COR-L47 (cell line): ENCODE results near the gene RPE.

ENCODE experiments used
- DNase-seq: peaks from one replicate; lab custom pipeline; 2025; lab: John Stamatoyannopoulos, UW

The RPE gene

DNA sequence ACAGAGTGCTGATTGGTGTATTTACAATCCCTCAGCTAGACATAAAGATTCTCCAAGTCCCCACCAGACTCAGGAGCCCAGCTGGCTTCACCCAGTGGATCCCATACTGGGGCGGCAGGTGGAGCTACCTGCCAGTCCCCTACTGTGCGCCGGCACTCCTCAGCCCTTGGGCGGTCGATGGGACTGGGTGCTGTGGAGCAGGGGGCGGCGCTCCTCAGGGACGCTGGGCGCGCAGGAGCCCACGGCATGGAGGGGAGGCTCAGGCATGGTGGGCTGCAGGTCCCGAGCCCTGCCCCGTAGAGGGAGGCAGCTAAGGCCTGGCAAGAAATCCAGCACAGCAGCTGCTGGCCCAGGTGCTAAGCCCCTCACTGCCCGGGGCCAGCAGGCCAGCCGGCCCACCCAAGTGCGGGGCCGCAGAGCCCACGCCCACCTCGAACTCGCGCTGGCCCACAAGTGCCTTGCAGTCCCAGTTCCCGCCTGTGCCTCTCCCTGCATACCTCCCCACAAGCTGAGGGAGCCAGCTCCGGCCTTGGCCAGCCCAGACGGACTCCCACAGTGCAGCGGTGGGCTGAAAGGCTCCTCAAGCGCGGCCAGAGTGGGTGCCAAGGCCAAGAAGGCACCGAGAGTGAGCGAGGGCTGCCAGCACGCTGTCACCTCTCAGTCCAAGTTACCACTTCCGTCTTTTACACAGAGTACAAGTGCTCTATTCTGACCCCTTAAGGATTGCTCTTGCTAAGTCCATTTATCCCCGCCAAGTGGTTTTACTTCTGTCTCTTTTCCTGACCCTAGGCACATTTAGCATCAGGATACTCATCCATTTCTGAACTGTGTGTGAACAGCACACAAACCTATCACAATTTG lies 1.7 kb upstream of the RPE start:
- no peak for DNase-seq

DNA sequence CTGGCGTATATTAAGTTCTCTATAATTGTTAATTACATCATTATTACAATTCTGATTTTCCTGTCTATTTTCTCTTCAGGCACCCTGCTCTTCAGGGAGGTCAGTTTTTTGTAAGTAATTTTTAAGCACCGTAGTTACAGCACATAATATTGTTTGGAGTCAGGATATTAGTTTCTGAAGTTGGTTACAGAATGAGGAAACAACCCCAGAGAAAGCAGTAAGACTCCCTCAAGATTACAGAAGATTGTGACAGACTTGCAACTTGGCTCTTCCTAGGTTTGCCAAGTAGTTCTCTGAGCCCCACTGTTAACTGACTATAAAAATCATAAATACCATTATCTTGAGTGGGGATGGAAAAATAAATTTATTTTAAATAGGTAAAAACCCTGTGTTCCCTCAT lies 921 bp downstream of the RPE start:
- DNase-seq = no peak

DNA sequence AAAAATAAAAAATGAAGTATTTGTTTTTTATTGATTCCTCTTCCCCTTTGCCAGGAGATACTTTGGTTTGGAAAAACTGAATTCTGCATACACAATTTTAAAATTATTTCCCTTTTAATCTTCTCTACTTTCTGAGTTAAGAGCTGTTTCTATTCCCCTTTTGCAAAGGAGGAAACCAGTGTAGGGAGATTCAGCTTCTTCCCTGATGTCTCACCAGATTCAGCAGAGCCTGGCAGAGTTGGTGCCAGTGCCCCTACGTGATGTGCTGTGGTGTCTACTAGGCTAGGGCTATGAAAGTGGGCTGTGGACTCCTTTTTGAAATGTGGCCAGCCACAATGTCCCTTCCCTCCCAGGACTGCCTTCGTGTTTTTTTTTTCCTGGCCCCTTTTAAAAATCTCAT lies 2.4 kb downstream of the RPE start:
- no peak for DNase-seq

GRCh38 chr2:210007895-210008294 lies 5.5 kb downstream of the RPE start:
- no peak for DNase-seq

DNA sequence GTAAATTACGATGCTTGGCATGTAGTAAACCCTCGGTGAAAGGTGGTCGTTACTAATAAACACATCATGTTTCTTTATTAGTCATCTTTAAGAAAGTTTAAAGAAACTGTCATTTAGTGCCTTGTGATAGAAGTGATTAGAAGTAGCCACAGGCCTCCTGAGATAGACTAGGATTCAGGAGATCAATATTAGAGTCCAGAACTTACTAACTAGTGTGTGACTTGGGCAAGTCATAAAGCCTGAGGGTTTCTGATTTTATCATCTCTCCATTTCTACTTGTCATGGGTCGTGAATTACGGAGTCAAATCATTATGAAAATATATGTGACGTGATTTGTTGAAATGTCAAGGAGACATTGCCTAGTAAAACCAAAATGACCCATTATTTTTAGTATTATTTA lies 6.7 kb downstream of the RPE start:
- no peak for DNase-seq

DNA sequence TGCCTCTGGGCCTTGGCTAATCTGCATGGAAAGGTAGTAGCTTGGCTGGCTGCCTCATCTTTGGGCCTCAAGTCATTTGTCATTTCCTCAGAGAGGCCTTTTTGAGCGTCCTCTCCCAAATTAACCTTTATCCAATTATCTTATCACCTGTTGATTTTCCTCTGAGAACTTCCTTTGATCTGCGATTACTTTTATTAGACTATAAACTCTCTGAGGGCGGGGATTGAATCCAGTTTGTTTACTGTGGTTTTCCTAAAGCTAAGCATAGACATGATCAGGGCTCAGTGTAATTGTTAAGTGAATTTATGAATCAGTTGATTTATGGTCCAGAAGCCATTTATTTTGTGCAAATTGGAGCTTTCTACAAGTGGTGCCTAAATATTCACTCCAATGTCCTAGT lies 7.5 kb downstream of the RPE start:
- DNase-seq = no peak

DNA sequence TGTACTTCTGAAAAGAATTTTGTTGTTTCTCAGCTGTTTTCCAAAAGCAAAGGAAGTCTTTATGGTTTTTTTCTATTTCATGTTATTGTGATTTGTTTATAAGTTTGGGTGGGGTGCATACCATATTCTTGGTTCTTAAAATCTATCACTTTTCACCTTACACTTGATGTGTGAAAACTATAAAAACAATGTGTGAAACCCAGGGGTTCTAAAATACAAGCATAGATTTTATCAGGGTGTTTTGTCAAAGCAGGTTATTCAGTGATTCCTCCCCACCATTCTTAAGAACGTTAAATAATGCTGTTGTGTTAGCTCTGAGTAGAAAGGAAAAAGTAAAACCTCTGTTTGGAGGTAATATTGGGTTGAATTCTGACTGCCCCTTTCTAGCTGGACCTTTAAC lies 17.7 kb downstream of the RPE start:
- no peak for DNase-seq

DNA sequence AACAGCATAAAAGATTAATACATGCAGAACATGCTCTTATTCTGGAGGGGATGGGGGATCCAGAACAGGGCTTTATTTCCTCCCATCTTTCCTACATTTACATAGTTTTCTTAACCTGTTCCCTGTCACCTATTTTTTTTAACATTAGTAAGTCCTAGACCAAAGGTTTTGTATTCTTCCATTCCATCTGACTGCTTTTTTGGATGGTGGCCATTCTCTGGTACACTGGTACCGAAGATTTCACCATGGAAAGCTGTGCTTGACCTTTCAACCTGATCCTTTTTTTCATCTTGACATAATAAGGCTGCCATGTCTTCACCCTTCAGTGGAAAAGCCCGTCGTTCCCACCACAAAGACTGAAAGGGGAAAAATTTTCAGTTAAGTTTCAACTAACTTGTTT lies 20.4 kb downstream of the RPE start:
- no peak for DNase-seq

DNA sequence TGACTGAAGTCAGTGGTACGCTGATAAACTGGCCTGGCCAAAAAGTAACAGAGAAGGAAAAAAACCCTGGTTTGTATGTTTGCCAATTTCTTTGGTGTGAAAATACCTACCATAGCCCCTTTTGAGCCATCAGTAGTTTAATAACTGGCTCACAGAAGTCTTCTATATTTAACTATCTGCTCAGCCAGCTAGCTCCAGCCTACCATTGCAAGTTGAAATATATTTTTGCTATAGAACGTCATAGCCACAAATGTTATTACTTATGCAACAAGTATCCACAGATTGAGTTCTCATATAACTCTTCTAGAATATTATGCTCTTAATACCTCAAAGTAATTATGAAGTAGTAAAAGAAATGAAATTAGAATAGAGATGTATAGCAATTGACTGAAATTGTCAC lies 25.2 kb downstream of the RPE start:
- no peak for DNase-seq

GRCh38 chr2:210028178-210028577 lies 25.7 kb downstream of the RPE start:
- DNase-seq = no peak

DNA sequence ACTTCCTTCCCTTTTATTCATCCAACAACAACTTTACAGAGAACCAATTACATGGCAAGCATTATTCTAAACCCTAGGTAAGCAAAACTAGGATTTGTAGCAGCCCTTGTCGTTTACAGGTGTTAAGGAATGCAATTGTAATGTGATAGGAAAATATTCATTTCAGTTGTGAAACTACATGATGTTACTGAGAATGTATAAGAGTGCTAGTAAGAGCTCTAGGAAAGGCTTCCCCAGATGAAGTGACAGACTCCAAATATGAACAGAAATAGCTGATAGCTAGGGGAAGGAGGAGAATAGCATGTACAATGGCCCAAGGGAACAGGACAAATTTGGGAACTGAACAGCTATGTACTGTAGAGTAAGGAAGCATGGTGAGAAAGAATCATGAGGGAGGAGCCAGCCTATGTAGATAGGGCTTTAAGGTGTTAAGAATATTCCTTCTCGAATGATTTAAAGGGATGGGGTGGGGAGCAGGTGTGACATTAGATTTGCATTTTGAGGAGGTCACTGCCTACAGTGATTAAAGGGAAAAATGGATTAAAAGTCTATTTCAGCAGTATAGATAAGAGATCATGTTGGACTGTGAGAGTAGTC lies 31.7 kb downstream of the RPE start:
- DNase-seq = no peak

DNA sequence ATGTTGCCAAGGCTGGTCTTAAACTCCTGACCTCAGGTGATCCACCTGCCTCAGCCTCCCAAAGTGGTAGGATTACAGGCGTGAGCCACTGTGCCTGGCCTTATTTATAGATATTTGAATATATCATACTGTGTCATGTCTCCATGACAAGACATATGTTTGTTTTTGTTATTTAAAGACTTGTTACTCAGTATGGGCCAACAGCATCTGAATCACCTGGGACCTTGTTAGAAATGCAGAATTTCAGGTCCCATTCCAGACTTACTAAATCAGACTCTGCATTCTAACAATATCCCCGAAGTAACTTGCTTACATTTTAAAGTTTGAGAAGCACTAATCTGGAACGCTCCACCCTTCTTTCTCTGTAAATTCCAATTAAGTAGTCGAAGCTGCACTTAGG lies 33.2 kb downstream of the RPE start:
- DNase-seq = no peak

GRCh38 chr2:210038078-210038477 lies 35.6 kb downstream of the RPE start:
- DNase-seq = no peak

GRCh38 chr2:210046851-210047500 lies 44.5 kb downstream of the RPE start:
- no peak for DNase-seq

DNA sequence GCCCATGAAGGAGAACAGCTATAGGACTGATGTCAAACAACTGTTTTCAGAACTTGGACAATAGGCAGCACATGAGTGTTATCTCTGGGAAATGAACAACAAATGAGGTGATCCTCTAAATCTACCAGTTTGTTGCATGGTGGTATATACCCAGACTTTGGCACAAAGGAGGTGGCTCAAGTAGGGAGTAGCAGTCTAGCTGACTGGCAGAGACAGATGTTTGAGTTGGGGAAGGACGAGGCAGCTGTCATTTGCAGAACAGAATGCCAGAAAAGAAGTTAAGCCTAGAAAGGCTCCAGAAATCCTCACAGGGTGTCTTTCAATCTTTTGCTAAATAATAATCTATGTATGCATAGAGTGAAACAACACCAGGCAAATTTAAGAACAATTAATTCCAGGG lies 47.4 kb downstream of the RPE start:
- DNase-seq = no peak

DNA sequence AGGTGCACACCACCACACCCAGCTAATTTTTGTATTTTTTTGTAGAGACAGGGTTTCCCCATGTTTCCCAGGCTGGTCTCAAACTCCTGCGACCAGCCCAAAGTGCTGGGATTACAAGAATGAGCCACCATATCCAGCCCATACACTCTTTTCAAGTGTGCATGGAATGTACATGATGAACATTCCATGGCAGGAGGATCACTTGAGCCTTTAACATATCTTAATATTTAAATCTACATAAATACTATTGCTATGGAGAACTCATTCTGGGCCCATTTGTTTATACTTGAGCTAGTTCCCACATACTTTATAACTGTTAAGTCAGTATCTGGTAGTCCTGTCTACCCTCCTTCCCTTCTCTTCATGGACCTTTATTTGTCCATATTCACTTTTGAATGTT lies 48.4 kb downstream of the RPE start:
- DNase-seq = no peak

GRCh38 chr2:210054696-210055095 lies 52.3 kb downstream of the RPE start:
- DNase-seq = no peak

DNA sequence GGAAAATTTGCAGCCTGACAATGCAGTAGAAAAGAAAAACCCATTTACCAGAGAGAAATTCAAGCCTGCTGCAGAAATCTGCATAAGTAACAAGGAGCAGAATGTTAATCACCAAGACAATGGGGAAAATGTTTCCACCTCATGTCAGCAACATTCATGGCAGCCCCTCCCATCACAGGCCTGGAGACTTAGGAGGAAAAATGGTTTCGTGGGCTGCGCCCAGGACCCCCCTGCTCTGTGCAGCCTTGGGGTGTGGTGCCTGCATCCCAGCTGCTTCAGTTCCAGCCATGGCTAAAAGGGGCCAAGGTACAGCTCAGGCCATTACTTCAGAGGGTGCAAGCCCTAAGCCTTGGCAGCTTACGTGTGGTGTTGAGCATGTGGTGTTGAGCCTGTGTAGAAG lies 53.4 kb downstream of the RPE start:
- no peak for DNase-seq

GRCh38 chr2:210063306-210063705 lies 60.9 kb downstream of the RPE start:
- DNase-seq = no peak
